ENCODE data around the gene S100P.

Gene S100P

DNA sequence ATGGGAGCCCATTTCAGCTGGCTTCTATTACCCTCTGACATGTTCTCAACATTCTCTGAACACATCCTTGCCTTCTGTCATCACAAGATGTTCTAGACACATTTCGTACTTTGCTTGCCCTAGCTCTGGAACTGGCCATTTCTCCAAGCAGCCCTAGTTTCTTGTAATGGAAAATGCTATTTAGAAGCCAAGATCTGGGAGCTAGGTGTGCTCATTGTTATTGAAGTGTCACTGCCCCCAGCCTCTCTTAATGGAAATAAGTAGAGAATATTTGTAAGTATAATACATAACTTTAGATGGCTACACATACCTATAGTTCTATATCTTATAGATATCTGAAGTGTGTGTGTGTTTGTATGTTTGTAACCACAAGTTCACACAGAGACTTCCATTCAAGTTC, 9.1 kb downstream of the S100P start:
- Histone ChIP-seq H3K4me2 (ENCODE audit: low read length) (no peak overlapping the region), H3K27me3 (ENCODE audit: insufficient read depth, low read length) (no peaks in the 10 kb centered on the region), H3K9ac (ENCODE audit: low read length) (no peak overlapping the region), H3F3A (ENCODE audit: insufficient read depth, low read length) (no peaks in the 10 kb centered on the region), H4K20me1 (ENCODE audit: insufficient read depth, low read length) (no peaks in the 10 kb centered on the region), H3K9me2 (ENCODE audit: low read depth, low read length) (no peaks in the 10 kb centered on the region), H3K9me3 (ENCODE audit: low read length) (0 out of 2 replicates have a peak, but pooled peaks cover under 1% of the 10 kb centered on the region), H3K36me3 (ENCODE audit: insufficient read depth, low read length) (peaks cover 18% of the 10 kb centered on the region), H3K27ac (ENCODE audit: low read depth, low read length, poor library complexity, severe bottlenecking) (no peak overlapping the region), H2AFZ (ENCODE audit: low read length) (no peak overlapping the region), H3K79me2 (ENCODE audit: insufficient read depth, low read length) (no peaks in the 10 kb centered on the region), H3K4me1 (ENCODE audit: insufficient read depth, low read length, severe bottlenecking) (no peaks in the 10 kb centered on the region), H3K4me3 (ENCODE audit: low read depth, low read length, poor library complexity, severe bottlenecking) (no peak overlapping the region)
- no peak for TF ChIP-seq EZH2 (IDR thresholded peaks at IDR 0.05; ENCODE audit: borderline replicate concordance, low read length)
- no peak for TF ChIP-seq CTCF (IDR thresholded peaks at IDR 0.05; ENCODE audit: low read length)

DNA sequence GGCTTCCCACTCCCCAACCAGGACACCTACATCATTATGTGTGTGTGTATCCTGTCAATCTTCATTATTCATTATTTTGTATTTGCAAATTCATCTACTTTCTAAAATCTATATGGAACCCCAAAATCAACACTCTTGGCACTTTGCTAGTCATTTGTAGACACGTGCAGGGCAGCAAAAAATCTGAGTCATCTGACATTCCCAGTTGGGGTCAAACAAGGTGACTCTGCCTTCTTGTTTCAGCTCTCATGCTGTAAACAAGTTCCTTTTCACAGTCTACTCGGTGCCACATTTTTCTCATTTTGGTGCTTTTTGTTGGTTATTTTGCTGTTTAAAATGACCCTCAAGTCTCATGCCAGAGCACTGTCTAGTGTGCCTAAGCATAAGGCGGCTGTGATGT, 10.1 kb downstream of the S100P start:
- Histone ChIP-seq H3K4me1 (ENCODE audit: insufficient read depth, low read length, severe bottlenecking) (peaks cover 10% of the 10 kb centered on the region), H3K4me3 (ENCODE audit: low read depth, low read length, poor library complexity, severe bottlenecking) (no peak overlapping the region), H3K27ac (ENCODE audit: low read depth, low read length, poor library complexity, severe bottlenecking) (no peak overlapping the region), H3K9me3 (ENCODE audit: low read length) (peaks cover 6% of the 10 kb centered on the region; the same call in 1 of the 2 replicates), H3K9ac (ENCODE audit: low read length) (no peak overlapping the region), H2AFZ (ENCODE audit: low read length) (no peak overlapping the region), H3K27me3 (ENCODE audit: insufficient read depth, low read length) (no peaks in the 10 kb centered on the region), H4K20me1 (ENCODE audit: insufficient read depth, low read length) (no peaks in the 10 kb centered on the region), H3K36me3 (ENCODE audit: insufficient read depth, low read length) (peaks cover 28% of the 10 kb centered on the region), H3K79me2 (ENCODE audit: insufficient read depth, low read length) (no peaks in the 10 kb centered on the region; the same call in 1 of the 2 replicates), H3K9me2 (ENCODE audit: low read depth, low read length) (no peaks in the 10 kb centered on the region), H3K4me2 (ENCODE audit: low read length) (no peak overlapping the region), H3F3A (ENCODE audit: insufficient read depth, low read length) (no peaks in the 10 kb centered on the region)
- TF ChIP-seq EZH2 (IDR thresholded peaks at IDR 0.05; ENCODE audit: borderline replicate concordance, low read length) (no peak), CTCF (IDR thresholded peaks at IDR 0.05; ENCODE audit: low read length) (no peak)

GRCh38 chr4:6705646-6706045, 12.0 kb downstream of the S100P start:
- no peak overlapping the region for H3K4me2 ChIP-seq (ENCODE audit: low read length)
- TF ChIP-seq CTCF (IDR thresholded peaks at IDR 0.05; ENCODE audit: low read length): no peak
- TF ChIP-seq EZH2 (IDR thresholded peaks at IDR 0.05; ENCODE audit: borderline replicate concordance, low read length): no peak

More at GRCh38 chr4:6705646-6706045, 12.0 kb downstream of the S100P start:
- Histone ChIP-seq H3K4me3 (ENCODE audit: low read depth, low read length, poor library complexity, severe bottlenecking) (no peak overlapping the region), H3K4me1 (ENCODE audit: insufficient read depth, low read length, severe bottlenecking) (peaks cover 17% of the 10 kb centered on the region), H3K79me2 (ENCODE audit: insufficient read depth, low read length) (no peaks in the 10 kb centered on the region; the same call in 1 of the 2 replicates), H3K9me3 (ENCODE audit: low read length) (peaks cover 6% of the 10 kb centered on the region; the same call in 1 of the 2 replicates), H3K36me3 (ENCODE audit: insufficient read depth, low read length) (peaks cover 28% of the 10 kb centered on the region), H3K9me2 (ENCODE audit: low read depth, low read length) (no peaks in the 10 kb centered on the region), H4K20me1 (ENCODE audit: insufficient read depth, low read length) (no peaks in the 10 kb centered on the region), H3K9ac (ENCODE audit: low read length) (no peak overlapping the region), H2AFZ (ENCODE audit: low read length) (no peak overlapping the region), H3F3A (ENCODE audit: insufficient read depth, low read length) (no peaks in the 10 kb centered on the region), H3K27me3 (ENCODE audit: insufficient read depth, low read length) (no peaks in the 10 kb centered on the region), H3K27ac (ENCODE audit: low read depth, low read length, poor library complexity, severe bottlenecking) (no peak overlapping the region)

Measured in OCI-LY1 (cell line).